Neural crest cell (in vitro differentiated cells): ENCODE results near the gene SHB. TPM values are rescaled to one million over a fixed set of nuclear protein-coding genes. Genes with fewer than 3 reads are reported as not detected.

Experiments used
- DNase-seq: peaks from one replicate; pipeline ENCODE4 v3.0.0; 2021; ENCODE audit warnings: low read depth, mixed read lengths, low spot score
- H3K27ac Mint-ChIP-seq: one replicate; pipeline ENCODE4 v1.8.0; 2021; ENCODE audit warnings: mild to moderate bottlenecking, mixed read lengths; ENCODE audit not compliant: unreplicated experiment
- H3K27me3 Mint-ChIP-seq: 2 replicates; pipeline ENCODE4 v1.8.0; 2021; ENCODE audit warnings: low read depth, mild to moderate bottlenecking, mixed read lengths
- H3K36me3 Mint-ChIP-seq: 2 replicates; pipeline ENCODE4 v1.8.0; 2021; ENCODE audit warnings: low read depth, mild to moderate bottlenecking, mixed read lengths
- H3K4me1 Mint-ChIP-seq: 2 replicates; pipeline ENCODE4 v1.8.0; 2021; ENCODE audit warnings: mixed read lengths
- H3K4me3 Mint-ChIP-seq: one replicate; pipeline ENCODE4 v1.8.0; 2021; ENCODE audit warnings: mild to moderate bottlenecking, mixed read lengths
- H3K9me3 Mint-ChIP-seq: 2 replicates; pipeline ENCODE4 v1.8.0; 2021; ENCODE audit warnings: mixed read lengths
- total RNA-seq: library from RNA; stranded (reverse); gene quantifications from 2 replicates; pipeline ENCODE4 v1.2.1, GENCODE V29; 2021
- TF ChIP-seq, protein P1 (sequence below): fragments of 200-600 bp; sonication (generic); conservative IDR thresholded peaks from 2 replicates; pipeline ENCODE4 v1.5.0; 2021; ENCODE audit warnings: antibody characterized with exemption, mild to moderate bottlenecking

SHB gene
- total RNA-seq, 1 donor from 2014 or later: 4.6 TPM

DNA sequence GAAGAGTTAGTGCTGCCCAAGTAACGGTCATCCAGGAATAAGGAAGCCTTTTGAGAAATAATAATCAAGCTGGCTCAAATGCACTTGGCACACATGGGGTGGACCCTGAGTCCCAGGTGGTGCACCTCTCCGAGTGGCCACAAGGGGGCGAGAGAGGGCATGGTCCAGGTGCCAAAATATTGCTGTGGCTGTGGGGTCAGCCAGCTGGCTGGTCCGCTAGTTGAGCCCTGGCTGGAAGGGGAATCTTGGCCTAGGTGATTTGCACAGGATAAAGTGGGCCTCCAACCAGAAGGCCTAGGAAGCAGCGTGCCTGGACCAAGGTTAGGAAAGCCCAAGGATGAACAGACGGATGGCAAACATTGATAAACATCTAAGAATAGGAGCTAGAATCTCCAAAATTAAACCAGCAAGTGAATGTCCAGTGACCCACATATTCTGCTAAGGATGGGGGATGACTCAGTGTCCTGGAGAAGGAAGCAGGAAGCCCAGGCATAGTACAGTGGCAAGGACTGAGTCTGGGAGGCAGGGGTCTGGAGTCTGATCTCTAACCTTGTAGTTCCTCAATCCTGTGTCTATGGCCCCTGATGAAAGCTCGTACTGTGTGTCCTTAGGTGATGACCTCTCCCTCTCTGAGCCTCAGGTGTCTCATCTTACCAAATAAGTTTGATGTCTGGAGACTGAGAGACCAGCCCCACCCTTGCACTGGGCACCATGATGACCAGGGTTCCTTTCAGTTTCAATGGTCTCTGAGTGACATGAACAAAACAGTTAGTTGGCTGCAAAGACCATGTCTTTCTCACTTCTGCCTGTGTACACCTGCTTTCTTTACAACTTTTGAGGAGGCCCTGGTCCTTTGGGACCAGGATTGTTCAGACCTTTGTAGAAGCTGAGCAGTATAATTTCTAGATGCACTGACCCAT lies 19.2 kb upstream of the SHB start:
- Mint-ChIP-seq H3K9me3 (no peaks in the 10 kb centered on the region), H3K27me3 (no peaks in the 10 kb centered on the region), H3K27ac (no peak overlapping the region), H3K36me3 (no peaks in the 10 kb centered on the region), H3K4me3 (no peak overlapping the region), H3K4me1 (peaks cover 9% of the 10 kb centered on the region)
- DNase-seq: peak; percentile 88
- TF ChIP-seq, protein P1, sequence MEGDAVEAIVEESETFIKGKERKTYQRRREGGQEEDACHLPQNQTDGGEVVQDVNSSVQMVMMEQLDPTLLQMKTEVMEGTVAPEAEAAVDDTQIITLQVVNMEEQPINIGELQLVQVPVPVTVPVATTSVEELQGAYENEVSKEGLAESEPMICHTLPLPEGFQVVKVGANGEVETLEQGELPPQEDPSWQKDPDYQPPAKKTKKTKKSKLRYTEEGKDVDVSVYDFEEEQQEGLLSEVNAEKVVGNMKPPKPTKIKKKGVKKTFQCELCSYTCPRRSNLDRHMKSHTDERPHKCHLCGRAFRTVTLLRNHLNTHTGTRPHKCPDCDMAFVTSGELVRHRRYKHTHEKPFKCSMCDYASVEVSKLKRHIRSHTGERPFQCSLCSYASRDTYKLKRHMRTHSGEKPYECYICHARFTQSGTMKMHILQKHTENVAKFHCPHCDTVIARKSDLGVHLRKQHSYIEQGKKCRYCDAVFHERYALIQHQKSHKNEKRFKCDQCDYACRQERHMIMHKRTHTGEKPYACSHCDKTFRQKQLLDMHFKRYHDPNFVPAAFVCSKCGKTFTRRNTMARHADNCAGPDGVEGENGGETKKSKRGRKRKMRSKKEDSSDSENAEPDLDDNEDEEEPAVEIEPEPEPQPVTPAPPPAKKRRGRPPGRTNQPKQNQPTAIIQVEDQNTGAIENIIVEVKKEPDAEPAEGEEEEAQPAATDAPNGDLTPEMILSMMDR: peak; percentile 94

DNA sequence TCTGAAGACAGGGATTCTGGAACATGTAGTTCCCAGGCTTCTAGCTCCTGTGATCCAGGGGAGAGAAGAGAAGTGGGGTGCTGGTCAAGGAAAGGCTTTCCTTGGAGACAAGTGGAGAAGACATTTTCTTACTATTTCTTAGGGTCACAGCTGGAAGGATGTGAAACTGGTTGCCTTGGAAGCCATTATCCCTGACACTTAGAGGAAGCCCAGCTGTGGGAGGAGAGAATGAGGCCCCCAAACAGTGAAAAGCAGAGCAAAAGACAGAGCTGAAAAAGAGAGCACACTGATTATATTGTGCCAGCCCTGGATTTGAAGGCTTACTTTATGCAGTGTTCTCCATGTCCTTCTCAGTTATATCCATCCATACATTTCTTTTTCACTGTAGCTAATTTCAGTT lies 17.5 kb upstream of the SHB start:
- Mint-ChIP-seq H3K4me1 (peaks cover 12% of the 10 kb centered on the region), H3K36me3 (no peaks in the 10 kb centered on the region), H3K27me3 (no peaks in the 10 kb centered on the region), H3K27ac (no peak overlapping the region), H3K4me3 (no peak overlapping the region), H3K9me3 (no peaks in the 10 kb centered on the region)
- no peak for DNase-seq
- TF ChIP-seq, protein P1: no peak

DNA sequence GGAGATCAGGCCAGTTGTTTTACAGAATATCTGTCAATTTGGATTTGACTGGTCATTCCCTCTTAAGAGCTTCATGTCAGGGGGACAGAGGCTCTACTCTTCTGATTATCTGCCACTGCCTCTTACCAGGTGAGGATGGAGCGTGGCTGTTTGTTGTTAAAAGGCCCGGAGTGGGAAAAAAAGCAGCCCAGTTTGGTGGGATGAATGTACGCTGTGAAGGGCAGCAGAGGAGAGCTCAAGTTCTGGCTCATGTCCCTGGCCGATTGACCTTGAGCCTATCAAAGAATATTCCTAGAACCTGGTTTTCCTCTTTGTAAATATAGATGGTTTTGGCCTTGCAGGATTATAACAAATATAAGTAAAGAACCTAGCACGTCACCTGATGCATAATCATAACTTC lies 16.3 kb upstream of the SHB start:
- no peak for DNase-seq
- TF ChIP-seq, protein P1: no peak
- no peak overlapping the region for H3K4me3 Mint-ChIP-seq
- H3K9me3 Mint-ChIP-seq: no peaks in the 10 kb centered on the region
- no peaks in the 10 kb centered on the region for H3K27me3 Mint-ChIP-seq
- no peak overlapping the region for H3K27ac Mint-ChIP-seq
- H3K4me1 Mint-ChIP-seq: peaks cover 12% of the 10 kb centered on the region
- no peaks in the 10 kb centered on the region for H3K36me3 Mint-ChIP-seq

DNA sequence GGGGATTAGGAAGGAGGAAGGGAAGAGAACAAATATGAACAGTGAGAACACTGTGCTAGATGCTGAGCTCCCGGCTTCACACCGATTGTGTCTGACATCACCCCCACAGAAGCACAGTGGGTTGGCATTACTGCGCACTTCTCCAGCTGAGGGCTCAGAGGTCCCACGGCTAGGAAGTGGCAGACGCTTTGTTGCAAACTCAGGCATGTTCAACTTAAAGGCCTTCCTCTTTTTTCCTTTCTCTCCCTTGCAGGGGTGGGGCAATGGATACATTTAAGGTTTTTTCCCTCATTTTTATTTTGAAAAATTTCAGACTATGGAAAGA lies 15.5 kb upstream of the SHB start:
- no peak overlapping the region for H3K27ac Mint-ChIP-seq

DNA sequence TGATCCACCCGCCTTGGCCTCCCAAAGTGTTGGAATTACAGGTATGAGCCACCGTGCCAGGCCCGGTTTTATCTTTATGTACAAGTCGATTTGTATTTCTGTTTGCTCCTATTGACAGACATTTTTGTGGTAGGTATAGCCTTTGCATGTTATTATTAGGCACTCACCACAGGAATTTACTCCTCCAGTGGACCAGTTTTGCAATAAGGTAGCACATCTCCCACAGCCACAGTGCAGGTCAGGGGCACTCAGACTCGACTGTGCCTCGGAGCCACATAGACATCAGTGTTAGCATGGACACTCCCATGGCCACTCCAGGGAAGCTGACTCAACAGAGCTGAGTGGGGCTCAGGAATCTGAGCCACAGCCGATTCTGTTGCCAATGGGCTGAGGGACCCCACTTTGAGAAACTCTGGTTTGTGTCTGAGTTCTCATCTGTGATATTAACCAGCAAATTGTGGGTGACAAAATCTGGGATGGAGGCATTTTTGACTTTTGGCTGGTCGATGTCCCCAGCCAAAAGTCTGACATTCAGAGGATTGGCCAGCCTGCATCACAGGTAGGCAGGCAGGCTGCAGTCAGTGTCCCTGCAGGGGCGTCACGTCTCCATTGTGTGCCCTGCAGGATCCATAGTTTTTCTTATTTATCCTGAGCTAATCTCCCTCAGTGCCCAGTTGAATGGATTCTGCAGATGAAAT lies 15.0 kb upstream of the SHB start:
- no peak for DNase-seq
- no peak overlapping the region for H3K4me3 Mint-ChIP-seq
- no peaks in the 10 kb centered on the region for H3K9me3 Mint-ChIP-seq
- H3K36me3 Mint-ChIP-seq: no peaks in the 10 kb centered on the region
- no peaks in the 10 kb centered on the region for H3K27me3 Mint-ChIP-seq
- TF ChIP-seq, protein P1: no peak
- H3K4me1 Mint-ChIP-seq: peaks cover 12% of the 10 kb centered on the region
- H3K27ac Mint-ChIP-seq: no peak overlapping the region

More for the DNA sequence above, 15.5 kb upstream of the SHB start:
- H3K36me3 Mint-ChIP-seq: no peaks in the 10 kb centered on the region
- no peak for DNase-seq
- H3K4me3 Mint-ChIP-seq: no peak overlapping the region
- no peaks in the 10 kb centered on the region for H3K9me3 Mint-ChIP-seq
- TF ChIP-seq, protein P1: no peak
- H3K27me3 Mint-ChIP-seq: no peaks in the 10 kb centered on the region
- peaks cover 12% of the 10 kb centered on the region for H3K4me1 Mint-ChIP-seq
